ENCODE data around the gene PCK2. TPM values are rescaled to one million over a fixed set of nuclear protein-coding genes. Genes with fewer than 3 reads are reported as not detected.

Gene PCK2
- total RNA-seq, 1 experiment from 2014 or later = 30.5 TPM

GRCh38 chr14:24150993-24151392, 56.9 kb downstream of the PCK2 start:
- DNase-seq (ENCODE audit: low spot score) = no peak

DNA sequence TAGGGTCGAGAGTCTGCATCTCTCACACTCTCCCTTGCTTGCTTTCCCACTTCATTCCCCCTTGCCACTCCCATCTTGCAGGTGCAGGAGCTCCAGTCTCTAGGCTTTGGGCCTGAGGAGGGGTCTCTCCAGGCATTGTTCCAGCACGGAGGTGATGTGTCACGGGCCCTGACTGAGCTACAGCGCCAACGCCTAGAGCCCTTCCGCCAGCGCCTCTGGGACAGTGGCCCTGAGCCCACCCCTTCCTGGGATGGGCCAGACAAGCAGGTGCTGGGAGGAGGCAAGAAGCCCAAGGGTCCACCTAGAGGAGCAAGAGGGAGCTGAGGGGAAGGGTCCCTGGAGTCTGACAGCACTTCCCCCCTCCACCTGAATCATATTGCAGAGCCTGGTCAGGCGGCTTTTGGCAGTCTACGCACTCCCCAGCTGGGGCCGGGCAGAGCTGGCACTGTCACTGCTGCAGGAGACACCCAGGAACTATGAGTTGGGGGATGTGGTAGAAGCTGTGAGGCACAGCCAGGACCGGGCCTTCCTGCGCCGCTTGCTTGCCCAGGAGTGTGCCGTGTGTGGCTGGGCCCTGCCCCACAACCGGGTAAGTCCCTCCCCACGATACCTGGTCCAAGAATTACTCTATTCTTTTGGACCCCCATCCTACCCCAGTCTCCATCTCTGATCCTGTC, 57.4 kb downstream of the PCK2 start:
- DNase-seq (ENCODE audit: low spot score) = no peak

Other genes with a start within 250 kb of the PCK2 start
- gene DHRS4, start 140.5 kb upstream of the PCK2 start, total RNA-seq (2014; rRNA removed; shearing (Covaris generic)) = 40.0 and 47.4 TPM in 2 replicates
- 29.2 and 35.7 TPM in 2 replicates for gene DHRS4L2, start 105.4 kb upstream of the PCK2 start, total RNA-seq (2014; rRNA removed; shearing (Covaris generic))
- 1.1 TPM in 2 replicates for gene CARMIL3, start 42.3 kb upstream of the PCK2 start, total RNA-seq (2014; rRNA removed; shearing (Covaris generic))
- not detected in 2 replicates for gene CPNE6, start 22.7 kb upstream of the PCK2 start, total RNA-seq (2014; rRNA removed; shearing (Covaris generic))
- gene DCAF11, start 20.5 kb downstream of the PCK2 start, total RNA-seq (2014; rRNA removed; shearing (Covaris generic)) = 75.8 and 81.2 TPM in 2 replicates
- 4.5 and 6.5 TPM in 2 replicates for gene NRL, start 20.6 kb downstream of the PCK2 start, total RNA-seq (2014; rRNA removed; shearing (Covaris generic))
- 0.13 and 0.74 TPM in 2 replicates for gene FITM1, start 36.3 kb downstream of the PCK2 start, total RNA-seq (2014; rRNA removed; shearing (Covaris generic))
- gene PSME1, start 41.9 kb downstream of the PCK2 start, total RNA-seq (2014; rRNA removed; shearing (Covaris generic)) = 164 and 172 TPM in 2 replicates
- 52.4 and 63.9 TPM in 2 replicates for gene EMC9, start 47.3 kb downstream of the PCK2 start, total RNA-seq (2014; rRNA removed; shearing (Covaris generic))
- 175 and 210 TPM in 2 replicates for gene PSME2, start 52.3 kb downstream of the PCK2 start, total RNA-seq (2014; rRNA removed; shearing (Covaris generic))
- gene RNF31, start 53.2 kb downstream of the PCK2 start, total RNA-seq (2014; rRNA removed; shearing (Covaris generic)) = 62.3 and 67.8 TPM in 2 replicates
- 49.6 and 69.8 TPM in 2 replicates for gene IRF9, start 67.0 kb downstream of the PCK2 start, total RNA-seq (2014; rRNA removed; shearing (Covaris generic))
- gene REC8, start 77.8 kb downstream of the PCK2 start, total RNA-seq (2014; rRNA removed; shearing (Covaris generic)) = 3.4 and 14.0 TPM in 2 replicates
- 110 and 182 TPM in 2 replicates for gene IPO4, start 94.5 kb downstream of the PCK2 start, total RNA-seq (2014; rRNA removed; shearing (Covaris generic))
- 41.4 and 44.4 TPM in 2 replicates for gene TM9SF1, start 101.1 kb downstream of the PCK2 start, total RNA-seq (2014; rRNA removed; shearing (Covaris generic))
- not detected in 2 replicates for gene TSSK4, start 111.4 kb downstream of the PCK2 start, total RNA-seq (2014; rRNA removed; shearing (Covaris generic))
- gene CHMP4A, start 119.2 kb downstream of the PCK2 start, total RNA-seq (2014; rRNA removed; shearing (Covaris generic)) = 18.8 and 26.4 TPM in 2 replicates
- gene MDP1, start 121.8 kb downstream of the PCK2 start, total RNA-seq (2014; rRNA removed; shearing (Covaris generic)) = 9.8 and 16.3 TPM in 2 replicates
- 104 and 143 TPM in 2 replicates for gene NEDD8, start 138.1 kb downstream of the PCK2 start, total RNA-seq (2014; rRNA removed; shearing (Covaris generic))
- 37.3 and 40.6 TPM in 2 replicates for gene GMPR2, start 138.6 kb downstream of the PCK2 start, total RNA-seq (2014; rRNA removed; shearing (Covaris generic))
- 29.1 and 35.9 TPM in 2 replicates for gene TINF2, start 148.3 kb downstream of the PCK2 start, total RNA-seq (2014; rRNA removed; shearing (Covaris generic))
- gene TGM1, start 168.9 kb downstream of the PCK2 start, total RNA-seq (2014; rRNA removed; shearing (Covaris generic)) = 2.2 and 2.8 TPM in 2 replicates
- gene RABGGTA, start 177.3 kb downstream of the PCK2 start, total RNA-seq (2014; rRNA removed; shearing (Covaris generic)) = 32.1 and 34.4 TPM in 2 replicates
- 19.7 and 20.1 TPM in 2 replicates for gene DHRS1, start 205.5 kb downstream of the PCK2 start, total RNA-seq (2014; rRNA removed; shearing (Covaris generic))
- gene NOP9, start 205.5 kb downstream of the PCK2 start, total RNA-seq (2014; rRNA removed; shearing (Covaris generic)) = 26.8 and 27.7 TPM in 2 replicates
- 0.31 and 2.3 TPM in 2 replicates for gene CIDEB, start 213.7 kb downstream of the PCK2 start, total RNA-seq (2014; rRNA removed; shearing (Covaris generic))
- 13.3 and 16.5 TPM in 2 replicates for gene LTB4R2, start 215.8 kb downstream of the PCK2 start, total RNA-seq (2014; rRNA removed; shearing (Covaris generic))
- 9.8 and 10.6 TPM in 2 replicates for gene LTB4R, start 217.2 kb downstream of the PCK2 start, total RNA-seq (2014; rRNA removed; shearing (Covaris generic))
- gene ADCY4, start 240.8 kb downstream of the PCK2 start, total RNA-seq (2014; rRNA removed; shearing (Covaris generic)) = 1.6 and 2.9 TPM in 2 replicates
- gene RIPK3, start 245.7 kb downstream of the PCK2 start, total RNA-seq (2014; rRNA removed; shearing (Covaris generic)) = 20.7 and 24.9 TPM in 2 replicates